GM21619 (cell line): ENCODE measurements around the gene IQCH.
A peak's percentile ranks its signal among the peaks of the same experiment; 100 is the strongest.
"Not testable (repeated sequence)": the region's sequence is repeated elsewhere in the genome, so short reads cannot be mapped to it uniquely, and the experiment has no call there.

Experiments
- ATAC-seq: cut with Tn5 transposase; IDR thresholded peaks from one replicate; pipeline ENCODE4 v1.9.1; 2021; ENCODE audit not compliant: unreplicated experiment

IQCH gene

DNA sequence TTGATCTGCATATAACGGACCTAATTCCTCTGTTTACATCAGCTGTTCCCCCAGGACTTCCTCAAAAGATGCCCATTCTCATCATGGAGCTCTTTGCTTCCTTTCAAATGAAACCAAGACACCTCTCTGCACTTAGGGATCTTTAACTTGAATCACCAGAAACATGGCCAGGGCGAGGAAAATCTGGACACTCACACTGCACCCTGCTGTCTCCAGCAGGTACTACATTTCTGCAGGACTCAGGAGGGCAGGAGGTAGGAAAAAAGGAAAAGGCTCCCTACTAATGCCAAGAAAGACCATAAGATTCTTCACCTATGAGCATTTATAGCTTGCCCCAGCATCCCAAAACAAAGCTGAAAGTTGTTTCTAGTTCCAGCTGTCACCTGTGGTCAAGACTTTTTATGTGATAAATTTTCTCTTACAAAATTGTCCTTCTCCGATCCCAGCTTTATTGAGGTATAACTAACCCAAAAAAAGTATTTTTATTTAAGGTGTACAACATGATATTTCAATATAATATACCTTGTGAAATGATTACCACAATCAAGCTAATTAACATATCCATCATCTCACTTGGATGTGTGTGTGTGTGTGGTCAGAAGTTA lies 179.0 kb downstream of the IQCH start:
- ATAC-seq: no peak

DNA sequence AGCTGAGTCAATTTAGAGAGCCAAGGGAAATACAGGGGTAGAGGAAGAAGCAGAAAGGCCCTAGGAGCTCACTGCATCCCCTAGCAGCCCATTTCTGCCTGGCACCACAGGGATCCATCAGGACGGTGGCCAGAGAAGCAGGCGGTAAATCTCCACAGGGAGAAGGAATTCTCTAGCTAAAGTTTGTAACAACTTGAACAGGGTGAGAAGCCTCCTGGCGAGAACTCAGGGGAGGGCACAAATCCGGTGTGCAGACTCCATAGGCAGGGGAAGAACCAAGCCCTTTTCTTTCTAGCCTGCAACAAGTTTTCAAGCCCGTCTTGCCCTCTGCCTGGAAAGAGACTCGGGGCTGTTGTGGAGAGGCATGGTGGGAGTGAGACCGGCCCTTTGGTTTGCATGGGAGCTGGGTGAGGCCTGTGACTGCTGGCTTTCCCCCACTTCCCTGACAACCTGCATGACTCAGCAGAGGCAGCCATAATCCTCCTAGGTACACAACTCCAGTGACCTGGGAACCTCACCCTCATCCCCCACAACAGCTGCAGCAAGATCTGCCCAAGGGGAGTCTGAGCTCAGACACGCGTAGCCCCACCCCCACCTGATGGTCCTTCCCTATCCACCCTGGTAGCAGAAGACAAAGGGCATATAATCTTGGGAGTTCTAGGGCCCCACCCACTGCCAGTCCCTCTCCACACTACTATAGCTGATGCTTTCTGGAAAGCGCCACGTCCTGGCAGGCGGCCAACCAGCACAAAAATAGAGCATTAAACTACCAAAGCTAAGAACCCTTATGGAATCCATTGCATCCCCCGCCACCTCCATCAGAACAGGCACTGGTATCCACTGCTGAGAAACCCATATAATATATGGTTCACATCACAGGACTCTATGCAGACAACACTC lies 182.0 kb downstream of the IQCH start:
- not testable (repeated sequence) for ATAC-seq

- ATAC-seq: no peak
These were observed 189.5 kb downstream of the IQCH start for GRCh38 chr15:67444100-67444499.

GRCh38 chr15:67446449-67446848 lies 191.9 kb downstream of the IQCH start:
- ATAC-seq: no peak

GRCh38 chr15:67448372-67448771 lies 193.8 kb downstream of the IQCH start:
- ATAC-seq: not testable (repeated sequence)

DNA sequence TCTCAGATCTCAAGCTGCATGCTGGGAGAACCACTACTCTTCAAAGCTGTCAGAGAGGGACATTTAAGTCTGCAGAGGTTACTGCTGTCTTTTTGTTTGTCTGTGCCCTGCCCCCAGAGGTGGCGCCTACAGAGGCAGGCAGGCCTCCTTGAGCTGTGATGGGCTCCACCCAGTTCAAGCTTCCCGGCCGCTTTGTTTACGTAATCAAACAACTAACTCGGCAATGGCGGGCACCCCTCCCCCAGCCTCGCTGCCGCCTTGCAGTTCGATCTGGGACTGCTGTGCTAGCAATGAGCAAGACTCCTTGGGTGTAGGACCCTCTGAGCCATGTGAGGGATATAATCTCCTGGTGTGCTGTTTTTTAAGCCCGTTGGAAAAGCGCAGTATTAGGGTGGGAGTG lies 199.1 kb downstream of the IQCH start:
- ATAC-seq: not testable (repeated sequence)

DNA sequence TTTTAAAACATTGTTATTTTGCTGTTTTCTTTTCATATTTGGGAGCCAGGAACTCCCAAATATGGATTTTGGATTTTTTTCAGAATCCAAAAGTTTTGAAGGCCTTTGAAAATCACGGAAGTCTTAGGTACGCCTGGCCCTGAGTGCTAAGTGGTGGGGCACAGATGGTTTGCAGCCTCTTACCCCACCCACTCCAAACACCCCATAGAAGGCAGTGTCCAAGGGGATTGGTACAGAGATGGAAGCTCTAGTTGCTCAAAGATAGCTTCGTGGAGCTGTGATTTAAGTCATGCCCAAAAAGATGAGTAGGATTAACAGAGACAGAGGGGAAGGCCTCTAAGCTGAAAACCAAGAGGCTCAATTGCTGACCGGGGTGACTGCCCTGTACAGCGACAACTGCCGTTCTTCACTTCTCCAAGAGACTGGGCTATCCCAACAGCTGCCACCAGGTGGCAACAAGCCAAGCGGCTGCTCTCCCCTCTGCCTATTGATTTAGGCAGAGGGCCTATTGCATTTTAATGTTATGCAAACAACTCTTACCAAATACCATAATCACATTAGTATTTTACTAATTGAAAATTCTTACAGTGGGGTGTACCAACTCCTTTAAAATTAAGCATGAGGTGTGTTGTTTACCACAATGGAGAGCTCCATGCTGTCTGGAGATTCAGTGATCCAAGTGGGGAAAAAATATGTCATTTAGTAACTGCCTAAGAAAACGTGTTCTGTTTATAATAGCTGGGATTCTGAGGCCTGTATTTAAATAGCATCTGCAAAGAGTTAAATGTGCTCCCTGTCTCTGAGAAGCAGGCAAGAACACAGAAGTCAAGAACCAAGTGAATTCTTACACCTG lies 202.3 kb downstream of the IQCH start:
- ATAC-seq: peak; percentile 60

GRCh38 chr15:67458331-67459029 lies 203.9 kb downstream of the IQCH start:
- no peak for ATAC-seq

- ATAC-seq: no peak
These were observed 205.9 kb downstream of the IQCH start for GRCh38 chr15:67460521-67460920.

- no peak for ATAC-seq
These were observed 207.1 kb downstream of the IQCH start for GRCh38 chr15:67461735-67462134.

DNA sequence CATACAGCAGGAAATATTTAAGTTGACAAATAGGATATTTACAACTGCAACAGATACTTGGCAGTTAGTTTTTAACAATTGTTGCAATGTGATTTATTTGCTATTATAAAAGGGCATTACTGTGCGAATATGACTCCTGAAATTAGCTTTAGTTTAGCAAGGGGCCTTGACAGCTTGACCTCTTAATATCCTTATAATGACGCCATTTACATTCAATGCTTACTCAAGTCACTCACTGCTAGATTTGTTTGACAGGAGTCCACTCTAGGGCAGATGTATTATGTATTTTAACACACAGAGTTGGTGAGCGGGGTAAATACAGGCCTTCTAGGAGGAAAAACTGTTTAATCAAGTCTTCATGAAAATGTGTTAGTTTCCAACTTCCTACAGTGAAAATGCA lies 208.3 kb downstream of the IQCH start:
- ATAC-seq: no peak

DNA sequence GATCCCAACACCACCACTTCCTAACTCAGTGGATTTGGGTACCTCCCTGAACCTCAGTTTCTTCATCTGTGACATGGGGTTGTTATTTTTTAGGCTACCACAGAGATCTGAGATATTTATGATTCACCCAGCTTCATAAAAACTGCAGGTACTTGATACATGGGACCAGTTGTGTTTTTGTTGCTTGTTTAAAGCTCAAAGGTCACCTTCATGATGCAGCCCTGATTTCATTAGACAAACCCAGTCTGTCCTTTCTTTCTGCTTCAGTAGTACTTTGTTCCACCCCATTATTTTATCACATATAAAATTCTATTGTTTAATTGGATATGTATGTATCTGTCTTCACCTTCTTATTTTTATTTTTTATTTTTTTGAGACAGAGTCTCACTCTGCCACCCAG lies 208.9 kb downstream of the IQCH start:
- no peak for ATAC-seq

DNA sequence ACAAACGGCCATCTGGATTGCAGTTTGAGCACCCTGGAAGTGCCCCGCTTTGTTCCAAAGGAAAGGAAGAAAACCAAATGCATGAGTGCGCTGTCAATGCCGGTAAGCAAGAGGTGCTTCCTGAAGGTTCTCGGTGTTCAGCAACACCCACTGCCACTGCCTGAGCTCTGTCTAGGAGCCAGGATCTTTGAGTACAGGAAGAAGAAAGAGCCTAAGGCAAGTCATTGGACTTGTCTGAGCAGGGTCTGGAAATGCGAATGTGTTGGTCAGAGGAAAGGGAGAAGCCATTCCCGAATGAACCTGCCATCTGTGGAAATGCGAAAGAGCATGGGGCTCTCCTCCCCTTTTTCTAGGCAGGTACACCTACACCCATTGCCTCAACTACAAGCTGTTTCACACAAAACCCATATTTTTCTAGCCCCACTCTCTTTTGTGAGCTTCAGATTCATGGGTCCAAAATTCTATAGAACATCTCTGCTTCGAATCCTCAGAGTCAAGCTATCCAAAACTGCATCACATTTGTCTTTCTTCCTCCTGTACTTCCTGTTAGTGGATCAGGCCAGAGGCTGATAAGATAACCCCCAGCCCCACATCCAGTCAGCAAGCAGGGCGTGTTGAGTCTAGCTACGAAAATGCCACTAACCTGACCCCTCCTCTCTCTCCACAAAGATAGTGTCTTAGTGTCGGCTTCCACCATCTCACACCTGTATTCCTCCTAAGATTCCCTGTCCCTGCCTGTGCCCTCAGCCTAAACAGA lies 210.8 kb downstream of the IQCH start:
- ATAC-seq: no peak

DNA sequence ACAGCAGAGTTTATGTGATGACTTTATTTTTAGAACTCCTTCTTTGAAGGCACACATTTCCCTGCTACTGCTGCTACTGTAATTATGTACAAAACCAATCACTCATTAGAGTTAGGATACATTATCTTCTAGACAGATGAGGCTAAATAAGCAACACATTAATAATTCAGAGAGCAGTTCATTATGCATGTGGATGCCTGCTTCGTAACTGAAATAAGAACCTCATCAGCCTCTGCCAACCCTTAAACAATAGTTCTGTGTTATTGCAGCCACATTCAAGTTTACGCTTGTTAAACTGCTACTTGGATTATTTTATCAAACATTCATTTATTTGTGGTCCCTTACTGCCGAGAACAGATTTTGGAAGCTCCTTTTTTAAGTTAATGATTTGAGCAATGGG lies 213.8 kb downstream of the IQCH start:
- no peak for ATAC-seq

DNA sequence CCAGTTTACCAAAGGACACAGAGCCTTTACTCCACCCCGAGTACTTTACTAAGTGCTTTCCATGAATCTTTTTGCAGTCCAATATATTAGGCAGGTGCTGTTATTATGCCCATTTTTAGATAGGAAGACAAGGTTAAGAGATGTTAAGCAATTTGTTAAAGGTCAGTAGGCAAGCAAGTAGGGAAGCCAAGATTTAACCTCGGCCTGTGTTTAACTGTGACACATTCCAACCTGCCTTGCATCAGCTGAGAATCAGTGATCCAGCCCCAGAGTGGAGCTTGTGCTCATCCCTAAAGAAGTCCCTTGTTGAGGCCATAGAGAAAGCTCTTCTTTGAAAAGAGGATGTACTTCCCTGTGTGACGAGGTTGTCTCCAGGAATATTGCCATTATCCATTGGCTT lies 215.1 kb downstream of the IQCH start:
- no peak for ATAC-seq

GRCh38 chr15:67472957-67473356 lies 218.4 kb downstream of the IQCH start:
- ATAC-seq: no peak

GRCh38 chr15:67474405-67475110 lies 220.0 kb downstream of the IQCH start:
- no peak for ATAC-seq

DNA sequence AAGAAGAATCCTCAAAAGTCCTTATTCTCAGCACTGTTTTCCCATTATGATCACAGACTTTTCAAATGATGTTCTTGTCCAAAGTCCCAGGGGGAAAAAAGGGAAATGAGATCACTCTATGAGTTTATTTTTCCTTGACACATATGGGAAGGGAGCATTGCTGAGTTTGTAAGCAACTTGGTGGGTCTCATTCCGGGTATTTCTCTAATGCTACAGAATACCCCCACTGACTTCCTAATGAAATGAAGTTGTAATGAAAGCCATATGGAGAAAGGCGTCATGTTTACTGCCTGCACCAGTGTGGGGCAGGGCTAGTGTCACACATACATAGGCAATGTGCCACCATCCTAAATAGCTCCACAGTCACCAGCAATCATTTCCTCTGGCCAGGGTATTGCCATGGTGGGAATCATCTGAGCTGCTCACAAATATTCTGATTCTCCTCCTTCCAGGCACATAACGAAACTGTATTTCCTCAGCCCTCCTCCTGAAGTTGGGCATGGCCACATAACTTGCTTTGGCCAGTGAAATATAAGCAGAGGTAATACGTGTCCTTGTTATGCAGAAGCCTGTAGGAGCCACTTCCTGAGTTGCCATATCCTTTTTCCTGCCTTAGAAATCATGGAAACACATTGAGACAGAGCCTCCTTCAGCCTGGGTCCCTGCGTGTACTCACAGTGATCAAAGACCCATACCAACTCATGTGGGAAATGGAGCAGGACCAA lies 225.4 kb downstream of the IQCH start:
- no peak for ATAC-seq

DNA sequence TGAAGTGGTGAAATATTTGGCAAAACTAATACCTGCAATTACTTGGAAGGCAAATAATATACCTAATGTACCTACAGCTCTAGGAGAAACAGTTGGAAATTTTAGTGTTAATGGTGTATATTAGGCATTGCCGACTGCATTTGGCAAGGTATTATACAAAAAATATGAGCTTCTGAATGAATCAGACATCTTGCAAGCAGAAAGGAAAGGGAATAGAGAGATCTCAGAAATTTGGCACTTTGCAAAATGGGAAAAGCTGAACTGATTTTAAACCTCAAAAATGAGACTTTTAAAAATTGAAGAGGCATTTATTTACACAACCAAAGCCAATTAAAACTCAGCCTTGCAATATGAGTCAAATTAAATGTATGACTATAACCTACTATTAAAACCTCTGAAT lies 226.2 kb downstream of the IQCH start:
- no peak for ATAC-seq
